HEK293 (cell line): ENCODE results near the gene GTF2F2.

Experiments used
- CTCF ChIA-PET: fragments of 350-600 bp; formaldehyde crosslinking; extraction: SDS; loops from one replicate; lab custom pipeline; 2021; ENCODE audit warnings: antibody characterized with exemption; lab: Yijun Ruan, JAX
- POLR2A ChIA-PET: fragments of 300-600 bp; formaldehyde crosslinking; extraction: SDS; loops from one replicate; lab custom pipeline; 2020; ENCODE audit warnings: antibody characterized with exemption, inconsistent platforms; lab: Yijun Ruan, JAX
- H3K27ac ChIP-seq: fragments of 200-500 bp; sonication (Bioruptor generic); 2 replicates; pipeline ENCODE4 v1.5.1; 2014; ENCODE audit warnings: low read depth, low read length, control low read depth, inconsistent platforms; ENCODE audit errors: extremely low read depth
- H3K36me3 ChIP-seq, 2 experiments: fragments of 200-500 bp in 1 of 2; sonication (Bioruptor generic) in 1 of 2; 1 replicate in 1 of 2; 2 replicates in 1 of 2; pipeline ENCODE4 v1.5.1; 2014 to 2017; ENCODE audit warnings: inconsistent platforms in 2 of 2, low read length in 2 of 2; ENCODE audit not compliant: control insufficient read depth in 2 of 2, insufficient read depth in 1 of 2
- H3K4me1 ChIP-seq: fragments of 200-500 bp; sonication (Bioruptor generic); 2 replicates; pipeline ENCODE4 v1.5.1; 2014; ENCODE audit warnings: mild to moderate bottlenecking, low read length, inconsistent platforms; ENCODE audit not compliant: control insufficient read depth, insufficient read depth
- H3K4me3 ChIP-seq: 2 replicates; pipeline ENCODE4 v1.5.1; 2011; ENCODE audit warnings: low read depth, mild to moderate bottlenecking, control low read depth, low read length, moderate library complexity
- H3K9me3 ChIP-seq: fragments of 200-500 bp; sonication (Bioruptor generic); 2 replicates; pipeline ENCODE4 v1.5.1; 2014; ENCODE audit warnings: low read depth, low read length, inconsistent platforms; ENCODE audit not compliant: control insufficient read depth, insufficient read depth
- GLI4 ChIP-seq: fragments of 450-650 bp; formaldehyde crosslinking; IDR thresholded peaks from 2 replicates; pipeline ENCODE4 v1.5.1; 2016; ENCODE audit warnings: missing biosample characterization, missing genetic modification characterization
- HOXA7 ChIP-seq: sonication (generic); formaldehyde crosslinking; IDR thresholded peaks from 2 replicates; pipeline ENCODE4 v1.8.1; 2022; ENCODE audit warnings: missing genetic modification reagents, borderline replicate concordance
- KLF10 ChIP-seq: fragments of 450-650 bp; IDR thresholded peaks from 2 replicates; pipeline ENCODE4 v1.5.1; 2018; ENCODE audit warnings: missing biosample characterization, mild to moderate bottlenecking, missing genetic modification characterization
- MYNN ChIP-seq: fragments of 450-650 bp; formaldehyde crosslinking; IDR thresholded peaks from 2 replicates; pipeline ENCODE4 v1.5.1; 2016; ENCODE audit warnings: missing biosample characterization, missing genetic modification characterization, borderline replicate concordance
- SCRT2 ChIP-seq: fragments of 450-650 bp; formaldehyde crosslinking; IDR thresholded peaks from 2 replicates; pipeline ENCODE4 v1.5.1; 2016; ENCODE audit warnings: missing biosample characterization, missing genetic modification characterization
- SETDB1 ChIP-seq: IDR thresholded peaks from one replicate; pipeline ENCODE4 v1.6.1; 2017; ENCODE audit warnings: mild to moderate bottlenecking, low read length, moderate library complexity, mixed read lengths; ENCODE audit not compliant: insufficient read length
- SP7 ChIP-seq: fragments of 450-650 bp; formaldehyde crosslinking; IDR thresholded peaks from 2 replicates; pipeline ENCODE4 v1.5.1; 2016; ENCODE audit warnings: missing biosample characterization, missing genetic modification characterization
- ZNF184 ChIP-seq: fragments of 450-650 bp; IDR thresholded peaks from 2 replicates; pipeline ENCODE4 v1.5.1; 2018; ENCODE audit warnings: missing biosample characterization, mild to moderate bottlenecking, missing genetic modification characterization
- ZNF302 ChIP-seq: fragments of 450-650 bp; formaldehyde crosslinking; IDR thresholded peaks from 2 replicates; pipeline ENCODE4 v1.5.1; 2016; ENCODE audit warnings: missing biosample characterization, missing genetic modification characterization, low read depth
- ZNF311 ChIP-seq: fragments of 450-650 bp; formaldehyde crosslinking; IDR thresholded peaks from 2 replicates; pipeline ENCODE4 v1.5.1; 2017; ENCODE audit warnings: missing biosample characterization, missing genetic modification characterization, borderline replicate concordance
- ZNF354C ChIP-seq: fragments of 450-650 bp; formaldehyde crosslinking; IDR thresholded peaks from 2 replicates; pipeline ENCODE4 v1.5.1; 2016; ENCODE audit warnings: missing biosample characterization, missing genetic modification characterization, low read depth, borderline replicate concordance
- ZNF37A ChIP-seq: fragments of 450-650 bp; IDR thresholded peaks from 2 replicates; pipeline ENCODE4 v1.5.1; 2018; ENCODE audit warnings: missing biosample characterization, missing genetic modification characterization
- ZNF521 ChIP-seq: fragments of 450-650 bp; formaldehyde crosslinking; IDR thresholded peaks from 2 replicates; pipeline ENCODE4 v1.5.1; 2017; ENCODE audit warnings: missing biosample characterization, mild to moderate bottlenecking, missing genetic modification characterization
- ZNF544 ChIP-seq: fragments of 450-650 bp; formaldehyde crosslinking; IDR thresholded peaks from 2 replicates; pipeline ENCODE4 v1.5.0; 2017; ENCODE audit warnings: missing biosample characterization, missing genetic modification characterization
- ZNF555 ChIP-seq: fragments of 450-650 bp; formaldehyde crosslinking; conservative IDR thresholded peaks from 2 replicates; pipeline ENCODE4 v1.5.1; 2017; ENCODE audit warnings: missing biosample characterization, mild to moderate bottlenecking, missing genetic modification characterization, inconsistent platforms
- ZNF571 ChIP-seq: fragments of 450-650 bp; formaldehyde crosslinking; IDR thresholded peaks from 2 replicates; pipeline ENCODE4 v1.5.0; 2017; ENCODE audit warnings: missing biosample characterization, missing genetic modification characterization
- ZNF596 ChIP-seq: fragments of 450-650 bp; IDR thresholded peaks from 2 replicates; pipeline ENCODE4 v1.5.0; 2018; ENCODE audit warnings: missing biosample characterization, mild to moderate bottlenecking, missing genetic modification characterization, moderate library complexity
- ZNF626 ChIP-seq: fragments of 450-650 bp; sonication (Bioruptor Pico); formaldehyde crosslinking; IDR thresholded peaks from 2 replicates; pipeline ENCODE4 v1.5.1; 2018; ENCODE audit warnings: missing biosample characterization, missing genetic modification characterization, inconsistent platforms
- ZNF654 ChIP-seq: fragments of 450-650 bp; formaldehyde crosslinking; IDR thresholded peaks from 2 replicates; pipeline ENCODE4 v1.5.1; 2016; ENCODE audit warnings: low read depth, missing biosample characterization, missing genetic modification characterization
- ZNF785 ChIP-seq: fragments of 450-650 bp; formaldehyde crosslinking; IDR thresholded peaks from 2 replicates; pipeline ENCODE4 v1.5.1; 2016; ENCODE audit warnings: missing biosample characterization, missing genetic modification characterization
- TF ChIP-seq, protein P1 (sequence below): fragments of 450-650 bp; formaldehyde crosslinking; IDR thresholded peaks from 2 replicates; pipeline ENCODE4 v1.5.1; 2017; ENCODE audit warnings: missing biosample characterization, mild to moderate bottlenecking, missing genetic modification characterization, moderate library complexity
- TF ChIP-seq, protein P2 (sequence below): fragments of 450-650 bp; formaldehyde crosslinking; IDR thresholded peaks from 2 replicates; pipeline ENCODE4 v1.5.1; 2016; ENCODE audit warnings: missing biosample characterization, missing genetic modification characterization
- TF ChIP-seq, protein P3 (sequence below): fragments of 450-650 bp; formaldehyde crosslinking; IDR thresholded peaks from 2 replicates; pipeline ENCODE4 v1.5.1; 2017; ENCODE audit warnings: missing biosample characterization, missing genetic modification characterization
- TF ChIP-seq, protein P4 (sequence below): fragments of 450-650 bp; formaldehyde crosslinking; IDR thresholded peaks from 2 replicates; pipeline ENCODE4 v1.5.1; 2016; ENCODE audit warnings: missing biosample characterization, missing genetic modification characterization

The GTF2F2 gene

DNA sequence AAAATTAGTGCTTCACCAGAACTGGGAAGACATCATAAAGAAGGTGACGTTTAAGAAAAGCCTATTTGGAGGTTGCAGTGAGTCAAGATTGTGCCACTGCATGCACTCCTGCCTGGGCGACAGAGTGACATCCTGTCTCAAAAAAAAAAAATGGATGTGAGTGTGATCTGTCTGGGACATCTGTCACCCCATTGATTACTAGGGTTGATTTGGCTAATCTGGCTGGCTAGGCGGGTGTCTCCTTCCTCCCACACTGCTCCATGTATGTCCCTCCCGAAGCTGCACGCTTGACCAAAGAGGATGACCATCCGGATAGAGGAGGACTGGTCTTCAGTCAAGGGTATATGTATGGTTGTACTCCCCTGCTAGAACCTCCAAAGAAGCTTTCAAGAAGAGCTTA, 2.6 kb downstream of the GTF2F2 start:
- H3K4me1 ChIP-seq: peaks cover 4% of the 10 kb centered on the region; the same call in 1 of the 2 replicates
- TF ChIP-seq ZNF626 (tag by site-specific recombination) (no peak), MYNN (tag by site-specific recombination) (no peak), ZNF311 (no peak), ZNF654 (no peak), GLI4 (tag by site-specific recombination) (no peak), ZNF555 (no peak), ZNF544 (no peak), SCRT2 (no peak), ZNF302 (no peak), ZNF571 (tag by site-specific recombination) (no peak), HOXA7 (no peak)
- TF ChIP-seq, protein P1, sequence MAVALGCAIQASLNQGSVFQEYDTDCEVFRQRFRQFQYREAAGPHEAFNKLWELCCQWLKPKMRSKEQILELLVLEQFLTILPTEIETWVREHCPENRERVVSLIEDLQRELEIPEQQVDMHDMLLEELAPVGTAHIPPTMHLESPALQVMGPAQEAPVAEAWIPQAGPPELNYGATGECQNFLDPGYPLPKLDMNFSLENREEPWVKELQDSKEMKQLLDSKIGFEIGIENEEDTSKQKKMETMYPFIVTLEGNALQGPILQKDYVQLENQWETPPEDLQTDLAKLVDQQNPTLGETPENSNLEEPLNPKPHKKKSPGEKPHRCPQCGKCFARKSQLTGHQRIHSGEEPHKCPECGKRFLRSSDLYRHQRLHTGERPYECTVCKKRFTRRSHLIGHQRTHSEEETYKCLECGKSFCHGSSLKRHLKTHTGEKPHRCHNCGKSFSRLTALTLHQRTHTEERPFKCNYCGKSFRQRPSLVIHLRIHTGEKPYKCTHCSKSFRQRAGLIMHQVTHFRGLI (tag by site-specific recombination): no peak
- TF ChIP-seq, protein P2, sequence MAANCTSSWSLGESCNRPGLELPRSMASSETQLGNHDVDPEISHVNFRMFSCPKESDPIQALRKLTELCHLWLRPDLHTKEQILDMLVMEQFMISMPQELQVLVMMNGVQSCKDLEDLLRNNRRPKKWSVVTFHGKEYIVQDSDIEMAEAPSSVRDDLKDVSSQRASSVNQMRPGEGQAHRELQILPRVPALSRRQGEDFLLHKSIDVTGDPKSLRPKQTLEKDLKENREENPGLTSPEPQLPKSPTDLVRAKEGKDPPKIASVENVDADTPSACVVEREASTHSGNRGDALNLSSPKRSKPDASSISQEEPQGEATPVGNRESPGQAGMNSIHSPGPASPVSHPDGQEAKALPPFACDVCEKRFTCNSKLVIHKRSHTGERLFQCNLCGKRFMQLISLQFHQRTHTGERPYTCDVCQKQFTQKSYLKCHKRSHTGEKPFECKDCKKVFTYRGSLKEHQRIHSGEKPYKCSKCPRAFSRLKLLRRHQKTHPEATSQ: no peak
- H3K4me3 ChIP-seq: no peak overlapping the region
- no peak overlapping the region for H3K27ac ChIP-seq
- H3K9me3 ChIP-seq: no peaks in the 10 kb centered on the region
- ChIA-PET CTCF (interaction anchor here (0.6 kb wide), 1 partner anchor 15 kb away, joined by 3 read pairs; no protein-coding TSS in a partner anchor), POLR2A (no interaction called here)
- no peaks in the 10 kb centered on the region for H3K36me3 ChIP-seq

DNA sequence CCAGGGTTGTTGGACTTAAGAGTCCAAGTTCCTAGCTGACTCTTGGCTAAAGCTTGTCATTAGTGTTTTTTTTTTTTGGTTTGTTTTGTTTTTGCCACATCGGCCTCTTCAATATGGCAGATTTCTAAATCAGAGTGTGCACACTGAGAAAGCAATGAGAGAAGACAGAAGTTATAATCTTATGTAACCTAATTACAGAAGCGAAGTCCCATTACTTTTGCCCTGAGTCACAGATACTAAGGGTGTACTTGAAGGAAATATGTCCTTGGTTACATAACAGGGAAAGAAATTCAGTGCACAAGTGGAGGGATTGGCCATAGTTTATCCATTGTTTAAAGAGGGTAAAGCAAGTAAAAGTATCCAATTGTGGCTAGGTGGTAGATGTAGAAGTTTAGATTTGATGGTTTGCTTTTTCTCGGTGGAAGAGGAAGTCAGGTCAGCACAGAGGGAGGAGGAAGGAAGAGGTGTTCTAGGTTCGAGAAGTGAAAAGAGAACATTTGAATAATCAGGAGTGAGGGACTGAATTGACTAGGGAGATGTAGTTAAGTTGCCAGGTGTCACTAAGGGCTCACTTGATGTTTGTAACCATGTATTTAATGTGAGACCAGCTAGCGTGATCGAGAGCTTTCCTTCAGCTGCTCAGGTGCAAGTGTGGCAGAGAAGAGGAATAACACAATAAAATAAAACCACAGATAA, 12.2 kb downstream of the GTF2F2 start:
- Histone ChIP-seq H3K27ac (no peak overlapping the region), H3K36me3 (no peaks in the 10 kb centered on the region), H3K4me1 (no peaks in the 10 kb centered on the region), H3K4me3 (no peak overlapping the region), H3K9me3 (no peaks in the 10 kb centered on the region)
- ChIA-PET CTCF (no interaction called here), POLR2A (no interaction called here)
- TF ChIP-seq KLF10 (tag by site-specific recombination) (no peak), ZNF184 (no peak), ZNF37A (tag by site-specific recombination) (no peak), ZNF521 (tag by site-specific recombination) (no peak)
- TF ChIP-seq, protein P3, sequence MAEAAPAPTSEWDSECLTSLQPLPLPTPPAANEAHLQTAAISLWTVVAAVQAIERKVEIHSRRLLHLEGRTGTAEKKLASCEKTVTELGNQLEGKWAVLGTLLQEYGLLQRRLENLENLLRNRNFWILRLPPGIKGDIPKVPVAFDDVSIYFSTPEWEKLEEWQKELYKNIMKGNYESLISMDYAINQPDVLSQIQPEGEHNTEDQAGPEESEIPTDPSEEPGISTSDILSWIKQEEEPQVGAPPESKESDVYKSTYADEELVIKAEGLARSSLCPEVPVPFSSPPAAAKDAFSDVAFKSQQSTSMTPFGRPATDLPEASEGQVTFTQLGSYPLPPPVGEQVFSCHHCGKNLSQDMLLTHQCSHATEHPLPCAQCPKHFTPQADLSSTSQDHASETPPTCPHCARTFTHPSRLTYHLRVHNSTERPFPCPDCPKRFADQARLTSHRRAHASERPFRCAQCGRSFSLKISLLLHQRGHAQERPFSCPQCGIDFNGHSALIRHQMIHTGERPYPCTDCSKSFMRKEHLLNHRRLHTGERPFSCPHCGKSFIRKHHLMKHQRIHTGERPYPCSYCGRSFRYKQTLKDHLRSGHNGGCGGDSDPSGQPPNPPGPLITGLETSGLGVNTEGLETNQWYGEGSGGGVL: no peak

DNA sequence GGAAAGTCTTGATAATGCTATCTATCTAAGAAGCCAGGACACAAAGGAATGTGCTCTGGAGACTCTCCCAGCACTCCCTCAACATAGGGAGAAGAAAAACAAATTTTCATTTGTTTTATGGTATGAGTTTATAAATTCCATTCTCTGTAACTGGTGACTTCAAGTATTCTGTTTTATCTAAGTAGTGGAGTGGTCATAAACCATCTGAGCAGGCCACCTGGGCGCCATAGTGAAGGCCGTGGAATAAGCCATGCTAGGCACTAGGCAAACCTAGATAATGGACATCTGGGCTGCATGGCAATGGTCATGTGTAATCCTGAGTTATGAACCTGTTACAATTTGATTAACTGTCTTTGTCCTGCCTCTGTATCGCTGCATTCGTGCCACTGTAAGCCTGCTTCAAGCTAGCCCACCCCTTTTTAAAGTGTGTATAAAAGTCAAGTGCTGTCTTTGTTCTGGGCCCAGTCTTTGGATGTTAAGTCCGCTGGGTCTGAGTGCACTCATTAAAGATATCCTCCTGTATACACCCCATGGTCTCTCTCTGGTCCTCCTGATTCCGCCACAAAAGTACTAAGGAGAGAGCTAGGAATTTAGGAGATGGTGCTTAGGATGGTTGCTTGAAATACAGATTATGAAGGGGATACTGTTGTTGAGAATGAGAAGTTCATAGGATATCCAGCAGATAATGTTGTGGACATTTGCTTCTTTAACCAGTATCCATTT, 13.2 kb downstream of the GTF2F2 start:
- Histone ChIP-seq H3K9me3 (no peaks in the 10 kb centered on the region), H3K27ac (no peak overlapping the region), H3K4me1 (no peaks in the 10 kb centered on the region), H3K4me3 (no peak overlapping the region), H3K36me3 (peaks cover 0 to 7% of the 10 kb centered on the region in 2 experiments; a peak in 1 of 3 replicates)
- POLR2A ChIA-PET: no interaction called here
- CTCF ChIA-PET: no interaction called here
- TF ChIP-seq SP7 (tag by site-specific recombination): no peak
- TF ChIP-seq ZNF785 (tag by site-specific recombination): no peak
- TF ChIP-seq, protein P4, sequence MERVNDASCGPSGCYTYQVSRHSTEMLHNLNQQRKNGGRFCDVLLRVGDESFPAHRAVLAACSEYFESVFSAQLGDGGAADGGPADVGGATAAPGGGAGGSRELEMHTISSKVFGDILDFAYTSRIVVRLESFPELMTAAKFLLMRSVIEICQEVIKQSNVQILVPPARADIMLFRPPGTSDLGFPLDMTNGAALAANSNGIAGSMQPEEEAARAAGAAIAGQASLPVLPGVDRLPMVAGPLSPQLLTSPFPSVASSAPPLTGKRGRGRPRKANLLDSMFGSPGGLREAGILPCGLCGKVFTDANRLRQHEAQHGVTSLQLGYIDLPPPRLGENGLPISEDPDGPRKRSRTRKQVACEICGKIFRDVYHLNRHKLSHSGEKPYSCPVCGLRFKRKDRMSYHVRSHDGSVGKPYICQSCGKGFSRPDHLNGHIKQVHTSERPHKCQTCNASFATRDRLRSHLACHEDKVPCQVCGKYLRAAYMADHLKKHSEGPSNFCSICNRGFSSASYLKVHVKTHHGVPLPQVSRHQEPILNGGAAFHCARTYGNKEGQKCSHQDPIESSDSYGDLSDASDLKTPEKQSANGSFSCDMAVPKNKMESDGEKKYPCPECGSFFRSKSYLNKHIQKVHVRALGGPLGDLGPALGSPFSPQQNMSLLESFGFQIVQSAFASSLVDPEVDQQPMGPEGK: no peak
- no peak for TF ChIP-seq ZNF596 (tag by site-specific recombination)
- peak; percentile 71; the same call in 1 of the 2 replicates for TF ChIP-seq ZNF544
- TF ChIP-seq ZNF354C (tag by site-specific recombination): no peak
- TF ChIP-seq SETDB1: peak; percentile 64
